ENCODE data around the gene FGD6. TPM values are rescaled to one million over a fixed set of nuclear protein-coding genes. Genes with fewer than 3 reads are reported as not detected.

FGD6 gene
- total RNA-seq, 1 donor from 2014 or later = 21.1 TPM

DNA sequence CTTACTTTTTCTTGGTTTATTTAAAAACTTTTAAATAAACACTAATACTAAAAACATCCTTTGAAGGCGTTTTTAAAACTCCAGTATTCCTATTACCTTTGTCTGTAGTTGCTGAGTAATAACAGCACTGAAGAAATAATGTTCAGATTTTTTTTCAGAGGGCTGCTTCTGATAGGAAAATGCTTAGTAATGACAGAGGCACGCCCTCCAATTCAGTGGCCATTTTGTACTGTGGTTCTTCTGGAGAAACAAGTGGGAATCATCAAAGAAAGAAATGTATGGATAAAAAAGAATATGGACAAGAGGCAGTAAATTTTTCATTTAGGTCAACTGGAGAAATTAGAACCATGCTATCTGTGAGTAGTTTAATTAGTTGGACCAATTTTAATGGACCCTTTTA is 13.9 kb upstream of the FGD6 start:
- no peak for DNase-seq

DNA sequence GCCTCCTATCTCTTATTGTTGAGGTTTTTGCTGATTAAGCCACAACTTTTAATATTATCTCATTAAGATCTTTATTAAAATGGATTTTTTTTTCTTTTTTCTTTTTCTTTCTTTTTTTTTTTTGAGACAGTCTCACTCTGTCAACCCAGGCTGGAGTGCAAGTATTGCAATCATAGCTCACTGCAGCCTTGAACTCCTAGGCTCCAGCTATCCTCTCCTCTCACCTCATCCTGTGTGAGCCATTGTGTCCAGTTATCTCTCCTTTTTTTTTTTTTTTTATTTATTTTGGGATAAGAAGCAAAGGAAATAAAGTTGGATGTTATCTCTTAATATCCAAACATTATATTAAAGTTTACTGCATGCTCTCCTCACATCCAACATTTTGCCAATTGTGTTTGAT is 13.0 kb upstream of the FGD6 start:
- no peak for DNase-seq

DNA sequence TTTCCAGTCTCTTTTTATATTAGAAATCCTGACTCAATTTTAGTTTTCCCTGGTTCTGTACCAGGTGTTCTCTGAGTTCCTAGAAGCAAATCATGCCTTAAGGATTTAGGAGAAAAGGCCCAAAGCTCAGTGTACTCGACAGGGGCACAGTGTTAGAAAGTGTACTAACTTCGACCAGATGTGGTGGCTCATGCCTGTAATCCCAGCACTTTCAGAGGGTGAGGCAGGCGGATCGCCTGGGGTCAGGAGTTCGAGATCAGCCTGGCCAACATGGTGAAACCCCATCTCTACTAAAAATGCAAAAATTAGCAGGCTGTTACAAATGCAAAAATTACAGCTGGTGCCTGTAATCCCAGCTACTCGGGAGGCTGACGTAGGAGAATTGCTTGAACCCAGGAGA is 12.4 kb upstream of the FGD6 start:
- DNase-seq = no peak

DNA sequence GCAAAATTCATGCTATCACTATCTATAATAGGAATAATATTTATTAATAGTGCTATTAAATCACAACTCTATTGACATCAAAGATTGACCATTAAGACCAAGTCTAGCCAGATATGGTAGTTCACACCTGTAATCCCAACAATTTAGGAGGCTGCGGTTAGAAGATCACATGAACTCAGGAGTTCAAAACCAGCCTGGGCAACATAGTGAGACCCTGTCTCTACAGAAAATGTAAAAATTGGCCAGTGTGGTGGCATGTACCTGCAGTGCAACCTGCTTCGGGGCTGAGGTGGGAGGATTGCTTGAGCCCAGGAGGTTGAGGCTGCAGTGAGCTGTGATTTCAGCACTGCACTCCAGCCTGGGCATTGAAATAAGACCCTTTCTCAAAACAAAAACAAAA is 11.3 kb upstream of the FGD6 start:
- DNase-seq = no peak

DNA sequence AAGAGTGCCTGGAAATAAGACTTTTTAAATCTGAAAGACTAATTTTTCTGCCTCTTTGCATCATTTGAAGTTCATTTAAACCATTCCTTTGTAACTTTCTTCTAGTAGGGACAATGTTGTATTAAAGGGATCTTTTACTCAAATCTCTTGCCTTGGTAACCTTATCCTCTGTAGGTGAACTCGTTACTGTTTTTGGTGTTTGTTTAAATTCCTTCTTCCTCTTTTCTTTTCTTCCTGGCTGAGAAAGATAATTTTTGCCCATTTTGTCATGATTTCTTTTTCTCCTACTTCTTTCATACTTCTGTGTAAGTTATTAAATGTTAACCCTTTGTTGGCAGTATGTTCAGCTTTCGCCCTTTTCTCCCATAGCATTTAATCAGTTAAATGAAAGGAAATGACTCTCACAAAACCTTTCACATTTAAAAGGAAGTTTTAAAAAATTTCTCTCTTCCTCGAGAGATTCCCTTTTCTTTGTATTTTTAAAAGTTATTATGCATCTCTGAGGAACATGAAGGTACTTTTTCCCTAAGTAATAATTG is 10.6 kb upstream of the FGD6 start:
- no peak for DNase-seq

DNA sequence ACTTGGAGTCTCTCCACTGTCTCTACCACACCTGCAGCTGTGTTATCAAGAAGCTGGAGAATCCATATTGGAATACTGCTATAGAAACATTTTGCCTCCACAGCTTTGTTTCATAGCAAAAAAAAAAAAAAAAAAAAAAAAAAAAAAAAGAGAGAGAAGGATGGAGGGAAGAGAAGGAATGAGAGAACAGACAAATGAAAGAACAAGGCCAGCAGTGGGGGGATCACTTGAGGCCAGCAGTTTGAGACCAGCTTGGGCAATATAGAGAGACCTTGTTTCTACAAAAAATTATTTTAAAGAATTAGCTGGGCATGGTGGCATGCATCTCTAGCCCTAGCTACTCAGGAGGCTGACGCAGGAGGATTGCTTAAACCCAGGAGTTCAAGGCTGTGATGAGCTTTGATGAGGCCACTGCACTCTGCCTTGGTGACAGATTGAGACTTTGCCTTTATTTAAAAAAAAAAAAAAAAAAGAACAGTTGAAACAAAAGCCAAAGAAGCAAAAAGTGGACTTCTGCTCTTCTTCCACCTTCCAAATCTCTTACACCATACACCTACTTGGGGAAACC is 8.5 kb upstream of the FGD6 start:
- DNase-seq = no peak

DNA sequence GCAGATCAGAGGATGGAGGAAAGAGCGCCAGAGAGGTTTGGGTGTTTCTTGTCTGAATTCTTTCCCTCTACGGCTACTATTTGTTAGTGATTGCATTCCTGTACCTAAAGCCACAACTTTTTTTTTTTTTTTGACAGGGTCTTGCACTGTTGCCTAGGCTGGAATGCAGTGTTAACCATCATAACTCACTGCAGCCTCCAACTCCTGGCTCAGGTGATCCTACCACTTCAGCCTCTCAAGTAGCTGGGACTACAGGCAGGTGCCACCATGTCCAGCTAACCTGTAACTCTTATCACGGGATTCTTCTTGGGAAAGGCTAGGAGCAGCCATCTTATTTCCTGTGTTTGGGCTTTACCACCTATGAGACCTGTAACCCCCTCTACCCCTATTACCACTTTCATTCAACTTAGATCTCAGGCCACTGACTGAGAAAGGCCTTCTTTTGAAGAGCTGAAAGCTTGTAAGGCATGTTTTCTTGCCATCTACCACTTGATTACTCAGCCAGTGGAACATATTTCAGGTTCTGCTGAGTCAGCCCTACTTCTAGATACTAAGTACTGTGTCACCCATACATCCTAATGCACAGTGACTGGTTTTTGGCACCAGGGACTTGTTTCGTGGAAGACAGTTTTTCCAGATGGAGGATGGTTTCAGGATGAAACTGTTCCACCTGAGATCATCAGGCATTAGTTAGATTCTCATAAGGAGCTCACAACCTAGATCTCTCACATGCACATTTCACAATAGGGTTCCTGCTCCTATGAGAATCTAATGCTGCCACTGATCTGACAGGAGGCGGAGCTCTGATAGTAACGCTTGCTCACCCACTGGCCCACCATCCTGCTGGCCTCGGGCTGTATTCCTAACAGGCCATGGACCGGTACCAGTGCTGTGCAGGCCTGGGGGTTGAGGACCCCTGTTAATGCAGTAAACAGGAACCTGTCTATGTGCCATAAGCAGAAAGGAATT is 7.2 kb upstream of the FGD6 start:
- no peak for DNase-seq

DNA sequence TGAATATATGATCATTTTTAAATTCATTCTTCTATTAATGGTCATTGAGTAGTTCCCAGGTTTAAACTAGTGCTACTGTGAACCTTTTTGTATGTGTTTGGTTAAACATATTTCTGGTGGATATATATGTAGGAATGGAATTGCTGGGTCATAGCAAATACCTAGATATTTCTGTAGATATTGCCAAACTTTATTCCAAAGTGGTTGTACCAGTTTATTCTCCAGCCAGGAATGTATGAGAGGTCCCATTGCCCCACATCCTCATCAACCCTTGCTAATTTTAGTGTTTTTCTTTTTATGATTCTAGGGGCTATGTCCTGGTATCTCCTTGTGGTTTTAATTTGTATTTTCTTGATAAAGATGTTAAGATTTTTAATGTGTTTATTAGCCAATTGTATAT is 3.5 kb upstream of the FGD6 start:
- no peak for DNase-seq

DNA sequence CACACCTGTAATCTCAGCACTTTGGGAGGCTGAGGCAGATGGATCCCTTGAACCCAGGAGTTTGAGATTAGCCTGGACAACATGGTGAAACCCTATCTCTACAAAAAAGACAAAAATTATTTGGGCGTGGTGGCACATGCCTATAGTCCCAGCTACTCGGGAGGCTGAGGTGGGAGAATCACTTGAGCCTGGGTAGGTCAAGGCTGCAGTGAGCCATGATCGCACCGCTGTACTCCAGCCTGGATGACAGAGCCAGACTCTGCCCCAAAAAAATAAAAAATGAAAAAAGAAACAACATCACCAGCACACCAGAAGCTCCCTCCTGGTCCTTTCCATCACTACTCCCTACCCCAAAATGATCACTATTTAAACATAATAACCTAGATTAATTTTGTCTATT is 2.9 kb upstream of the FGD6 start:
- DNase-seq = no peak

DNA sequence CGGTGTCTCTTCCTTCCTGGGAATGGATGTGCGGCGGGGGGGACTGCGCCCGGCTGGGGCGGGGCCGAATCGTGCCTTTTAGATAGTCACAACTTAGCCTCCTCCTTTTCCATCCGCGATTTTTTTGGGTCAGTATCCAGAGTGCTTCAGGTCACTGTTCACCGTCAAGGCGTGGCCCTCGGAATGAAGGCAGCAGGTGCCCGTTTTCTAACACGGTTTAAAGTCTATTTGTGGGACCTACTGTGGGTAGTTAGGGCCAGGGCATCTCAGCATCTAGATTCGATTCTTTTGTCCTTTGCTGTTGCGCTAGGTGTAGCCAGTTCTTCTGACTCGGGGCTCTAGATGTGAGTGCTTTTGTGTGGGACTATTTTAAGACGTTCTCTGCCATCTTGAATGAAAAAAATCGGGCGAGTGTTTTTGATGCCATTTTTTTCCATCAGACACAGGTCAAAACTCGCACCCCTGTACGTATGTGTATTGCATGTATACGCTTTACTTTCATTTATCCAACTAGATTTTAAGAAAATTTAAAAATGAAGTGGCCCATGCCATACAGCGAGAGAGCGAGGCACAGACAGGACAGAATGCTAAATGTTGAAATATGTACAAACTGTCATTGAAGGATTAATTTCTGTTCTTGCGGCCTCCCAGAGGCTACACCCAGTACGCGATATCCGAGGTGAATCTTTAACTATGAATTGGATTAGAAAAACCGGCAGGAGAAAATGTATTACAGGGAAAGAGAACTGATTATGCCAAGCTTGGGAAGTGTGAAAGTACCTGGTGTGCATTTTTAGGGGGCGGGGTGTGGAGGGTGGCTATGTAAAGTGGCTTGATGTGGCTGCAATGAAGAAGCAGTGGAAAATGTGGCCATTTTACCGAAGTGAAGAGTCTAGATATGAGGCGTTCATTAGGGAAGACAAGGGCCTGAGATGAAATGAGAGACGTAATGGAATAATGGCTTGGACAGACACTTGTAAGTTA is 1.2 kb upstream of the FGD6 start:
- DNase-seq = no peak

DNA sequence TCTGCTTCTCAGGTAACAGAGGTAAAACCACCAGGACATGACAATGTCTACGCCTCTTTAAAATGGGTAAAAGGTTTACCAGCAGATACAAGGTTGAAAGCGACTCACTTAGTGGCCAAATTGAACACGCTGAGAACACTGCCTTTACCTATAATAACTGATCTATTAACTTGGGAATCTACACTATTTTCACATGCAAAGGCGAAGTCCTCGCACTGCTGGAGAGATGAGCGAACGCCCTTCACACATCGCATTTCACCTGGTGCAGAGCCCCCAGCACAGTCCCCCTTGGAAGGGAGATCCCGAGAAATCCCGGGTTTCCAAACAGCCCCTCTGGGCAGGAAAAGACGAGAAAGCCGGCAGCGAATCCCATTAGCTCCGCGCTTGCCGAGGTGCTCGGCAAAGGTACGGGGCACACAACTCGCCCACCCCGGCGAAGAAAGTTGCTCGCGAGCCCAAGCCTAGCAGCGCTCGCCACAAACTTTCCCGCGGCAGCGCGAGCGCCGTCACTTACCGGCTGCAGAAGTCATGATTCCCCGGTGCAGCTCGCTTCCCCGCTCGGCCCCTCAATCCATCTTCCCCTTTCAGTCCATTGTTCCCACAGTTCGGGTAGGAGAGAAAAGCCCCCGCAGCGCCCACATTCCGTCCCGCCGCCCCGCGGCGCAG is 423 bp downstream of the FGD6 start:
- no peak for DNase-seq

DNA sequence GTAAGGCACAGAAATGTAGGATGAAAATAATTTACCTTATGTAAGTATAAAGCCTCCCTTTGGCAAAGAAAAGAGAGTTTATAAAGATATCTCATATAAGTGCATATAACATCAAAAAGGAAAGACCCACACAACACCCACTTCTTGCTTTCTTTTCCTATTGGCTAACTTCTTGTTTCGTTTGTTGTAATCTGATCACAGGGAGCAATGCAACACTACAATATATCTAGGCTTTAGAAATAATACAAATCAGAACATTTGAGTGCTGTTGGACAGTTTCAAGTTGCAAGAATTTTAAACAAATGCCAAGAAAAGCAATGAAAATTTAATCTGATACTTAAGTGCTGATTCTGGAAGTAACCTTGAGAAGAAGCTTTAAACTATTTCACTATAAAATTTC is 1.3 kb downstream of the FGD6 start:
- DNase-seq = no peak

DNA sequence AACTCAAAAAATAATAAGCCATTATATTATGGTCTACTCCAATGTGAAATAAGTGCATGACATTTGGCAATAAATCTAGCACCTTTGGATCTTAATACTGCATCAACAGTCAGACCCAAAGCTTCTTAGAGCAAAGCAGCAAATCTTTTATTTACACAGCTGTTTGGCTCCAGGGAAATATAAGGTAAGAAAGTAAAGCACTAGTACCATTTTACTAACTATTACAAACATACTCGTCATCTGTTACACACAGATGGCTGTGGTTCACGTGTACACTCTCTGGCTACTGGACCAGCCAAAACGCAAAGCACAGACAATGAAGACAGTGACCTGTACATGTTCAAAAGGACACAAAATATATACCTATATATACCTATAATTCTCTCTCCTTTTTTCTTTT is 2.8 kb downstream of the FGD6 start:
- no peak for DNase-seq

DNA sequence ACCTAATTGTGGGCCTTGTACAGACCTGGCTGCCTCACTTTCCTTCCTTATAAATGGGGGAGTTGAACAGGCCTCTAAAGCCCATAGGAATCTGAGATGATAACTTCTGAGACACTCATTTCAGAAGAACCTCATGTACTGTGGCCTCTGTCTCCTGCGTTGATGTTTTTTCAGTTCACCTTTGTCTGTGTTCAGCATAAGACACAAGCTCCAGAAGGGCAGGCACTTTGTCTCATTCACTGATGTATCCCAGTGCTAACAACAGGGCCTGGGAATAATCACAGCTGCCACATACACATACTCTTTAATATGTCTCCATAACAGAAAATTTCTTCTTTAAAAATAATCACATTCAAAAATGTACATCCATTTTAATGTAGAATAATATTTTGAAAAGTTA is 3.3 kb downstream of the FGD6 start:
- no peak for DNase-seq

DNA sequence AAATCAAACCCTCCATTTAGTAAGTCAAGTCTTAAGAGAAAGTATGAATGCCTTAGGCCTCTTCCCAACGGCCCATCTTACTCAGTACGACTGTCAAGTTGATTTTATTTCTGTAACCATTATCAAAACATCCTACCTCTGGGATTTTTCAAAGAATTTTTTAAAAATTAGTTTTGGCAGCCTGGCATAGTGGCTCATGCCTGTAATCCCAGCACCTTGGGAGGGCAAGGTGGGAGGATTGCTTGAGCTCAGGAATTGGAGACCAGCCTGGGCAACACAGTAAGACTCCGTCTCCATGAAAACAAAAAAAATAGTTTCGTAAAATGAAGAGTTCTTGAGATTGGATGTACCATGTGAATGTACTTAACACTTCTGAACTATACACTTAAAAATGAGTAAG is 4.1 kb downstream of the FGD6 start:
- no peak for DNase-seq

DNA sequence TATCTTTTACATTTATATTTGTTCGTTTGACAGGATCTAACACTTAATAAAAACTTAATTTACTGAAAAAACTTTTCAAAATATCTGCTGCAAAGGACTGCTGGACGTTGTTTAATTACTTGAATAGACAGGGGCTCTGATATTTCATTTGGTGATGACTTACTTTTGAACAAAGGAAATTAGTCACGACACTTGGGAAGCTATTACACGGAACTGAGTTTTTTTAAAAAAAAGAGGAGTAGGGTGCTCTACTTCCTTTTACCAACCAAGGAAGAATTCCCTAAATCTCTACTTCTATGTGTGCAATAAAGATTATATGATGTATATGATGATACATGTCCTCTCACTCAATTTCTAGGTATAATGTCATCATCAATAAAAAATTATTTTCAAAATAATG is 4.7 kb downstream of the FGD6 start:
- no peak for DNase-seq

DNA sequence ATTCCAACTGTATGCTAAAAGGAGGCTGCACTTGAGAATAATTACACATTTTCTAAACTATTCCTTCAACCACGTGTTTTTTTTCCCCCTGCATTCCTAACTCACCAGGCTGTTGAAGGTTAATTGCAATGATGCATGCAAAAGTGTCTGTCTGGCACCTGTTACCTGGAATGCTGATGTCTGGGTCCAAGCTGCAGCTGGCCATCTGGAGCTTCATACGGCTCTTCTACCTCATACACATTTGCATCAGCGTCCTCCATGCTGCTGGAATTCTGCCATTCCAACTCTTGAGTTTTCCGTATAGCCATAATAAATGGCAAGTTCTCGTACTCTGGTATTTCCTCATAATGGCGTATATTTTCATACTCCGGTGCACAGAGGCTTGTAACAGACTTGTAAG is 8.6 kb downstream of the FGD6 start:
- no peak for DNase-seq

DNA sequence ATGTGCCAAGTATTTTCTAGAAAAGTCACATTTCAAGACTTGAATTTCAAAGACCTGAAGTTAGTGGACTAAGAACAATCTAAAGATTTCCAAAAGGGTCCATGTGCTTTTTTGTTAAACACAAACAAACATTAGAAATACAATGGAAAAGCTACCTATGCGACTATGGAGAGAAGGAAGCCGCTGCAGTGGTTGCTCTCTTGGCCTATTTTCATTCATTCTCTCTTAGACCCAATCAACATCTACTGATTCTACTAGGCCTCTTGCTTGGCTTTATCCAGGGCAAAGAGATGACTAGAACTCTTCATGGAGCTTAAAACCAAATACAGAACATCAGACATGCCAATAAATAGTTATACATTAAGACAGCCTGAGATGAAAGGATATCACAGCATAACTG is 9.9 kb downstream of the FGD6 start:
- DNase-seq = no peak

DNA sequence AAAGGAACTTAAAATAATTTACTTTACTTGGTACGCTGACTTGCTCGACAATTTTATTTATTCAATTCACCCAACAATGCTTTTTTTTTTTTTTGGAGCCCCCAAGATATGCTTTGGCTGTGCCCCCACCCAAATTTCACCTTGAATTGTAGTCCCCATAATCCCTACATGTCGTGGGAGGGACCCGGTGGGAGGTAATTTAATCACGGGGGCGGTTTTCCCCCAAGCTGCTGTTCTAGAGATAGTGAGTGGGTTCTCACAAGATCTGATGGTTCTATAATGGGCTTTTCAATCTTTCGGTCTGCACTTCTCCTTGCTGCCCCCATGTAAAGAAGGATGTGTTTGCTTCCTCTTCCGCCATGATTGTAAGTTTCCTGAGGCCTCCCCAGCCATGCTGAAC is 10.4 kb downstream of the FGD6 start:
- no peak for DNase-seq

DNA sequence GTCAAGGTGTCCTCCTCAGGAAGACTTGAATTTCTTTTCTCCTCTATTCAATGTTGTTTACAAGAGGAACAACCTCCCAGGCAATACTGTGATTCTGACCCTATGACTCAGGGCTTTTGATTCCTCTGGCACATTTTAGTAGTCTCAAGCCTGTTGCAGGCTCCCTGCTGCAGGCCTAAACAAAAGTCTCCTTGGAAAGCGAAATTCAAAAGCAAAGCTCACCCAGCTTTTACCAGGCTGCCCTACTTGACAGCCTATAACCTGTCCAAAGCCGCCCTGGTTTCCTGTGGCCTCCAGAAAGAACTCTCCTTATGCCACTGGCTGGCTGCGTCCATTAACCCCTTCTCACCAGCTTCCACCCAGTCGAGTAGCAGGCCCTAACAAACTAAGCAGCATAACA is 11.6 kb downstream of the FGD6 start:
- no peak for DNase-seq

DNA sequence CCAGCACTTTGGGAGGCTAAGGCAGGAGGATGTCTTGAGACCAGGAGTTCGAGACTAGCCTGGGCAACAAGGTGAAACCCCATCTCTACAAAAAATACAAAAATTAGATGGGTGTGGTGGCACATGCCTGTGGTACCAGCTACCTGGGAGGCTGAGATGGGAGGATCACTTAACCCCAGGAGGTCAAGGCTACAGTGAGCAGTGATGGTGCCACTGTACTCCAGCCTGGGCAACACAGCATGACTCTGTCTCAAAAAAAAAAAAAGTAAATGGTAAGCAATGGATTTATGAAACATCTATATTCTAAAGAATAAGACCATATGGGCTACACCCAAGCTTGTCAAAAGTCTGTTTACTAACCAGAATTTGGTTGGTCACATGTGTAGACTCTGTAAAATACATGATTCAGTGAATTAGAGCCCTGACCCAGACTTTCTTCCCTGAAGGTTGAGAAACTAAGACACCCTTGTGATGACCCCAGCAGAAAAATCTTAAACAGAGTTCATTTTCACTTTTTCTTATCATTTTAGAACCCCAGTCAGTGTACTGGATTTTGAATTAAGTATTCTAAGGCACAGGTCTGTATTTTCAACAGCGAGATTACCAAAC is 12.1 kb downstream of the FGD6 start:
- DNase-seq = no peak

Measured in occipital lobe (tissue), 2 donors.